Tibial nerve (tissue), 4 donors: ENCODE measurements around the gene ADRA1B.

Experiments used
- CTCF ChIP-seq, 5 experiments: fragments of 200-600 bp in 3 of 5; fragments of 450-650 bp in 2 of 5; sonication (generic) in 3 of 5; IDR thresholded peaks; one replicate each; pipeline ENCODE4 v1.5.1; 2016 to 2019; ENCODE audit warnings: antibody characterized with exemption in 5 of 5, mild to moderate bottlenecking in 3 of 5, moderate library complexity in 2 of 5
- EP300 ChIP-seq, 2 donors: sonication (generic); formaldehyde crosslinking; IDR thresholded peaks; one replicate each; pipeline ENCODE4 v1.6.1; 2017; ENCODE audit warnings: antibody characterized with exemption in 2 of 2, mild to moderate bottlenecking in 1 of 2

- TF ChIP-seq CTCF (IDR thresholded peaks at IDR 0.05) (no peak), EP300 (IDR thresholded peaks at IDR 0.05) (no peak)
Measured at GRCh38 chr5:159917994-159918393, 1.7 kb downstream of the ADRA1B start.
